Trophoblast cell (in vitro differentiated cells and primary cell): Measurements from ENCODE around the gene ITGBL1.

ENCODE experiments used
- DNase-seq, 2 donors: peaks; one replicate each; pipeline ENCODE4 v3.0.0-alpha.2; 2016
- H2AFZ ChIP-seq: 2 replicates; pipeline ENCODE4 v1.6.1; 2013; ENCODE audit warnings: low read length, moderate library complexity, mild to moderate bottlenecking; ENCODE audit not compliant: insufficient read depth, poor library complexity
- H2AK5ac ChIP-seq: 2 replicates; pipeline ENCODE4 v1.6.1; 2013; ENCODE audit warnings: mild to moderate bottlenecking, low read length
- H2BK120ac ChIP-seq: 2 replicates; pipeline ENCODE4 v1.6.1; 2013; ENCODE audit warnings: low read length, mild to moderate bottlenecking, moderate library complexity; ENCODE audit not compliant: insufficient read depth, poor library complexity
- H2BK12ac ChIP-seq: 2 replicates; pipeline ENCODE4 v1.6.1; 2013; ENCODE audit warnings: mild to moderate bottlenecking, low read length, moderate library complexity
- H2BK5ac ChIP-seq: 2 replicates; pipeline ENCODE4 v1.6.1; 2013; ENCODE audit warnings: low read length, low read depth, moderate library complexity, mild to moderate bottlenecking; ENCODE audit not compliant: poor library complexity
- H3K14ac ChIP-seq: 2 replicates; pipeline ENCODE4 v1.6.1; 2013; ENCODE audit warnings: mild to moderate bottlenecking, low read length
- H3K18ac ChIP-seq: 2 replicates; pipeline ENCODE4 v1.6.1; 2013; ENCODE audit warnings: mild to moderate bottlenecking, low read length
- H3K23ac ChIP-seq: 2 replicates; pipeline ENCODE4 v1.6.1; 2013; ENCODE audit warnings: low read length
- H3K27ac ChIP-seq: 2 replicates; pipeline ENCODE4 v1.5.1; 2013; ENCODE audit warnings: low read depth, mild to moderate bottlenecking, inconsistent platforms, low read length, moderate library complexity
- H3K27me3 ChIP-seq: 2 replicates; pipeline ENCODE4 v1.6.1; 2013; ENCODE audit warnings: inconsistent platforms, mild to moderate bottlenecking, low read length, moderate library complexity; ENCODE audit not compliant: insufficient read depth
- H3K36me3 ChIP-seq, 2 experiments: 1 replicate in 1 of 2; 2 replicates in 1 of 2; pipeline ENCODE4 v1.6.1; 2013; ENCODE audit warnings: low read length in 2 of 2, mild to moderate bottlenecking in 2 of 2, moderate library complexity in 1 of 2; ENCODE audit not compliant: insufficient read depth in 2 of 2, control insufficient read depth in 1 of 2
- H3K4ac ChIP-seq: 2 replicates; pipeline ENCODE4 v1.6.1; 2013; ENCODE audit warnings: low read depth, mild to moderate bottlenecking, low read length, moderate library complexity
- H3K4me1 ChIP-seq, 2 experiments: 1 replicate in 1 of 2; 2 replicates in 1 of 2; pipeline ENCODE4 v1.6.1; 2013; ENCODE audit warnings: low read length in 2 of 2, mild to moderate bottlenecking in 2 of 2, moderate library complexity in 1 of 2; ENCODE audit not compliant: insufficient read depth in 2 of 2, control insufficient read depth in 1 of 2
- H3K4me2 ChIP-seq: 2 replicates; pipeline ENCODE4 v1.6.1; 2013; ENCODE audit warnings: inconsistent platforms, mild to moderate bottlenecking, low read length, moderate library complexity
- H3K4me3 ChIP-seq: 2 replicates; pipeline ENCODE4 v1.5.1; 2013; ENCODE audit warnings: mild to moderate bottlenecking, low read depth, low read length, inconsistent platforms
- H3K79me1 ChIP-seq: one replicate; pipeline ENCODE4 v1.6.1; 2013; ENCODE audit warnings: low read length
- H3K79me2 ChIP-seq: 2 replicates; pipeline ENCODE4 v1.6.1; 2013; ENCODE audit warnings: low read length, mild to moderate bottlenecking; ENCODE audit not compliant: control insufficient read depth, insufficient read depth, poor library complexity
- H3K9ac ChIP-seq: 2 replicates; pipeline ENCODE4 v1.6.1; 2013; ENCODE audit warnings: mild to moderate bottlenecking, low read length
- H3K9me3 ChIP-seq: 2 replicates; pipeline ENCODE4 v1.6.1; 2013; ENCODE audit warnings: low read depth, mild to moderate bottlenecking, control low read depth, inconsistent platforms, low read length; ENCODE audit not compliant: insufficient read depth
- H4K12ac ChIP-seq: 2 replicates; pipeline ENCODE4 v1.6.1; 2013; ENCODE audit warnings: low read depth, mild to moderate bottlenecking, low read length, moderate library complexity
- H4K8ac ChIP-seq: 2 replicates; pipeline ENCODE4 v1.6.1; 2013; ENCODE audit warnings: low read depth, mild to moderate bottlenecking, low read length, moderate library complexity
- H4K91ac ChIP-seq: one replicate; pipeline ENCODE4 v1.6.1; 2013; ENCODE audit warnings: low read depth, mild to moderate bottlenecking, low read length, moderate library complexity
- WGBS: extraction: QIAGEN DNeasy Blood & Tissue Kit; methylation state at CpG from one replicate; pipeline ENCODE4 v1.1.7; 2013; ENCODE audit warnings: missing lambda C conversion rate; ENCODE audit not compliant: insufficient read length, insufficient coverage; ENCODE audit errors: extremely low coverage; 5-methylcytosine and 5-hydroxymethylcytosine counted together

Gene ITGBL1

DNA sequence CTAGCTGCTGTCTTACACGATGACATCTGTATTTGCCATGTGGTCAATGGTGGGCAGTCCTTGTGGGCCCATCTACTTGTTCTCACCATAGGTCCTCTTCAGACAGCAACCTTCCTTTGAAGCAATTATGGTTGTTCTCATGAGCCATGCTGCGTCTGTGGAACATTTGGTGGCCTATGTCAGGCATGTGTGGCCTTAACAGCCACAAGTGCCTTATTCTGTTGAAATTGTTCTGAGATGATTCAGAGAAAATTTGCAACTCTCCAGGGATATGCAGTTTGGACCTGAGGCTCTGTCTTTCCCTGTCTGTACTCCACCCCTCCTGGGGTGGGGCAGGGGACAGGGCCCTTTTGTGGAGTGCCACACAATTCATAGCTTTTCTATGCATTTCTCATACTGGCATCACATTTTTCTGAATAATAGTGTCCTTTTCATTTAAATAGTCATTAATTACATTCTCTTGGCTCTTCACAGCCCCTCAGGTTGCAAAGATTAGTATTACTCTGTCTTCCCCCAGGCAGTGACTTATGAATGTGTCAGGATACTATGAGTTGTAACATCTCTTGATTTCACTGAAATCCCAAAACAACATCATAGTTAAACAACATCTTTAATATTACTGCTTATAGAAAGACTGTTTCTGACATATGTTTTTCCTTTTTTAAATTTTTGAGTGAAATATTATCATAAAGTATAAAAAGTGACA lies 102.1 kb downstream of the ITGBL1 start:
- no peak overlapping the region for H2BK5ac ChIP-seq
- no peak overlapping the region for H3K4me2 ChIP-seq
- H2AFZ ChIP-seq = no peak overlapping the region

DNA sequence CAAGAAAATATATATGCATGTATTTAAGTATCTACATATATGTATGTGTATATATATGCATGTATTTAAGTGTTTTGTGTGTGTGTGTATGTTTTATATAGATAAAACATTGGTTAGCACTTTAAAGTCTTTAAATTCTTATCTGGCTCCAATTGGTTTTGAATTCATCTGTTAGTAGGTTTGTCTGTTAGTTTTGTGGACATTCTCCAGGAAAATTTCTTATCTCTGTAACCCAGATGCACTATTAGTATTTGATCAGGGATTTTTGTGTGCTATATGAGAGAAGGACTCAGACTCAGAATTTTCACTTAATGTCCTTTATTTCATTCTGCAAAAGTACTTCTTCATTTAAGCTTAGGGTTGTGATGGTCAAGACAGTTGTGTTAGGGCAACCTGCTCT lies 103.1 kb downstream of the ITGBL1 start:
- Histone ChIP-seq H2BK5ac (no peak overlapping the region), H2AFZ (no peak overlapping the region), H2BK120ac (no peak overlapping the region), H3K79me1 (no peaks in the 10 kb centered on the region), H3K79me2 (no peaks in the 10 kb centered on the region), H3K23ac (no peak overlapping the region), H2BK12ac (no peak overlapping the region), H3K9me3 (no peaks in the 10 kb centered on the region), H3K9ac (no peak overlapping the region), H3K4ac (no peak overlapping the region), H2AK5ac (no peak overlapping the region), H3K4me2 (no peak overlapping the region), H4K91ac (no peak overlapping the region), H3K4me3 (no peak overlapping the region), H3K36me3 (no peaks in the 10 kb centered on the region), H3K14ac (no peak overlapping the region), H4K8ac (no peak overlapping the region), H3K18ac (no peak overlapping the region), H4K12ac (no peak overlapping the region), H3K27ac (no peak overlapping the region), H3K4me1 (peaks cover 0 to 2% of the 10 kb centered on the region in 2 experiments), H3K27me3 (no peaks in the 10 kb centered on the region)
- no peak for DNase-seq

More for the DNA sequence above, 102.1 kb downstream of the ITGBL1 start:
- WGBS = no CpG with 5 or more reads among the region's 2 CpGs
- Histone ChIP-seq H3K79me1 (no peaks in the 10 kb centered on the region), H3K27ac (no peak overlapping the region), H3K23ac (no peak overlapping the region), H4K12ac (no peak overlapping the region), H3K4me3 (no peak overlapping the region), H4K91ac (no peak overlapping the region), H2BK120ac (no peak overlapping the region), H3K14ac (no peak overlapping the region), H3K4me1 (peaks cover 0 to 2% of the 10 kb centered on the region in 2 experiments), H2AK5ac (no peak overlapping the region), H3K9ac (no peak overlapping the region), H3K27me3 (no peaks in the 10 kb centered on the region), H3K18ac (no peak overlapping the region), H3K36me3 (no peaks in the 10 kb centered on the region), H4K8ac (no peak overlapping the region), H2BK12ac (no peak overlapping the region), H3K9me3 (no peaks in the 10 kb centered on the region), H3K79me2 (no peaks in the 10 kb centered on the region), H3K4ac (no peak overlapping the region)
- no peak for DNase-seq

GRCh38 chr13:101556676-101557123 lies 104.2 kb downstream of the ITGBL1 start:
- H4K8ac ChIP-seq = no peak overlapping the region
- no peak overlapping the region for H2BK12ac ChIP-seq
- whole genome bisulfite sequencing = no CpG with 5 or more reads among the region's 3 CpGs

GRCh38 chr13:101565317-101565716 lies 112.8 kb downstream of the ITGBL1 start:
- H2AK5ac ChIP-seq = no peak overlapping the region
- H4K8ac ChIP-seq = no peak overlapping the region
- H2BK120ac ChIP-seq = no peak overlapping the region
- no peak overlapping the region for H2BK12ac ChIP-seq
- H2BK5ac ChIP-seq = no peak overlapping the region
- H3K4me1 ChIP-seq = no peaks in the 10 kb centered on the region
- H3K18ac ChIP-seq = no peak overlapping the region
- no peaks in the 10 kb centered on the region for H3K36me3 ChIP-seq
- no peak overlapping the region for H3K14ac ChIP-seq
- H3K4me2 ChIP-seq = no peak overlapping the region
- H3K9ac ChIP-seq = no peak overlapping the region
- no CpG with 5 or more reads among the region's 1 CpG for WGBS
- no peak overlapping the region for H3K27ac ChIP-seq
- no peaks in the 10 kb centered on the region for H3K79me2 ChIP-seq
- no peaks in the 10 kb centered on the region for H3K27me3 ChIP-seq
- H3K9me3 ChIP-seq = no peaks in the 10 kb centered on the region
- H3K4ac ChIP-seq = no peak overlapping the region
- no peak for DNase-seq
- H3K4me3 ChIP-seq = no peak overlapping the region
- H3K79me1 ChIP-seq = no peaks in the 10 kb centered on the region
- H4K91ac ChIP-seq = no peak overlapping the region
- H4K12ac ChIP-seq = no peak overlapping the region
- H2AFZ ChIP-seq = no peak overlapping the region
- H3K23ac ChIP-seq = no peak overlapping the region

More at GRCh38 chr13:101556676-101557123, 104.2 kb downstream of the ITGBL1 start:
- Histone ChIP-seq H3K4ac (no peak overlapping the region), H3K23ac (no peak overlapping the region), H3K9me3 (no peaks in the 10 kb centered on the region), H3K4me1 (peaks cover 0 to 2% of the 10 kb centered on the region in 2 experiments), H4K12ac (no peak overlapping the region), H3K27me3 (no peaks in the 10 kb centered on the region), H3K36me3 (no peaks in the 10 kb centered on the region), H3K18ac (no peak overlapping the region), H3K79me2 (no peaks in the 10 kb centered on the region), H3K4me3 (no peak overlapping the region), H3K27ac (no peak overlapping the region), H4K91ac (no peak overlapping the region), H3K14ac (no peak overlapping the region), H2AK5ac (no peak overlapping the region), H2AFZ (no peak overlapping the region), H3K9ac (no peak overlapping the region), H3K4me2 (no peak overlapping the region), H2BK120ac (no peak overlapping the region), H2BK5ac (no peak overlapping the region), H3K79me1 (no peaks in the 10 kb centered on the region)
- no peak for DNase-seq
